Activated CD4-positive, alpha-beta T cell treated with anti-CD3 and anti-CD28 coated beads, Interleukin-2, amount 50 U/mL, for 1 hour (primary cell): ENCODE results near the gene AP1M1.
"Not testable (repeated sequence)": the region's sequence is repeated elsewhere in the genome, so short reads cannot be mapped to it uniquely, and the experiment has no call there.

ENCODE experiments used
- DNase-seq: peaks from one replicate; pipeline ENCODE4 v3.0.0-alpha.2; 2020

The AP1M1 gene

DNA sequence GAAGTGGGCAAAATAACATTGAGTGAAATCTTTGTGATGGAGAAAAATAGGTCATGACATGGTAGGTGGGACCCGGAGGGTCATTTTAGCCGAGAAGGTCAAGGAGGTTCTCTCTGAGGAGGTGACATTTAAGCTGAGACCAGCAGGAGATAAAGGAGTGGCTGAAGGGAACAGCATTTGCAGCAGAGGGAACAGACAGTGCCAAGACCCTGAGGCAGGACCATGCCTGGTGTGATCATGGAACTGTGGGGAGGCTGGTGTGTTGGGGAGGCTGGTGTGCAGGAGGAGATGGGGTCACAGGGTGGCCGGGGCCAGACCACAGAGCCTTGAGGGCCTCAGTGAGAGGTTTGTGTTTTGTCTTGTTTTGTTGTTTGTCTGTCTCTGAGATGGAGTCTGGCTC lies 67.5 kb downstream of the AP1M1 start:
- no peak for DNase-seq

DNA sequence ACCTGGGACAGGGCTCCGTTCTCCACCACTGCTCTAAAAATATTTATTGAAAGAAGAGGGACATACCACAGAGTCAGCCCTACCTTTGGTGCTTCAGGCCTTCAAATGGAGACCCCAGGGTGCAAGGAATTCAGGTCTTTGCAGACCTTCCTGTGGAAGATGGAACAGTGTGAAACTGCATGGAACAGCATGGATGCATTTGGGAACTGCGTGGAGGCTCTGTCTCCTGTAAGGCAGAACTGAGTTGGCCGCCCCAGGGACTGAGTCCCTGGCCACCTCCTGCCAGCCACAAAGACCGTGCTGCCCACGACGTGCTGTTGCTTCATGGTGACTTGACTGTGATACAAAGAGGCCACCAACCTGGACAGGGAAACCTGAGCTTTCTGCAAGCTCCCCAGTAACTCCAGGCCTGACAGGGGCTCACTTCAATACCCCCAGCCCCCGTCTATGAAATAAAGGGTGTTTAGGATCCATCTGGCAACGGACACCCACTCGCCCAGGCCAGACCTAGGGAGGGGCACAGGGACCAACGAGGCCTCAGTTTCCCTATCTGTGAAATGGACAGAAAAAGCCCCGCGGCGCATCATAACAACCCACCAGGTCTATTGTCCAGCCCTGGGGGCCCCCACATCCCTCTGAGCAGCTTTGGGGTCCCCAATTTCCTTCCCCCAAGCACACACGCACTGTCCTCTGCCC lies 68.3 kb downstream of the AP1M1 start:
- DNase-seq = no peak

DNA sequence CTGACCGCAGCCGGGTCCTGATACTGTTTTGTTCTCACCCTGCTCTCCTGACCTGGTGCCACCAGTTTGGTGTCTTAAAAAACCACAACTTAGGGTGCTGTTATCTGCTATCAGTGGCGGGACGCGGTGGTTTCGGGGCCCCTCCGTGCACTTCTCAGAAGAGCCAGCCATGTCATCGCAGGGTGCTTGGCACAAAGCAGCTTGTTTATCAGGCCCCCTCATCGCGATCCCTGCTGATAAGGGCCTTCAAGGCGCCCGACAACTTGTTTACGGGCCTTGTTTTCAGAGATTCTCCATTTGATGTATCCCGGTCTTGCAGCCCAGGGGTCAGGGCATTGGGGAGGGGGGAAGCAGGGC lies 68.9 kb downstream of the AP1M1 start:
- peak; percentile 57 for DNase-seq

- peak; percentile 31 for DNase-seq
Observed at GRCh38 chr19:16268676-16269319, 71.1 kb downstream of the AP1M1 start.

- no peak for DNase-seq
Observed at GRCh38 chr19:16272945-16273344, 75.2 kb downstream of the AP1M1 start.

DNA sequence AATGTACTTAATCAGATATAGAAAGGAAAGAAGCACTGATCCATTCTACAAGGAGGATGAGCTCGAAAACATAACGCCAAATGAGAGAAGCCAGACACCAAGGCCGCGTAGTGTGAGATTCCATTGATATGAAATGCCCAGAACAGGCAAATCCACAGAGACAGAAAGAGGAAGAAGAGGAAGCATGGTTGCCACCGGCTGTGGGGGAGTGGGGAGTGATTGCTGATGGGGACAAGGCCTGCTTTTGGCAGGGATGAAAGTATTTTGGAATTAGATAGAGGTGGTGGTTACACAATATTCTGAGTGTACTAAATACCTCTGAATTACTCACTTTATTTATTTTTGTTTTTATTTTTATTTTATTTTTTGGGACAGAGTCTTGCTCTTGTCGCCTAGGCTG lies 76.7 kb downstream of the AP1M1 start:
- DNase-seq = no peak

- no peak for DNase-seq
Observed at GRCh38 chr19:16280306-16280705, 82.6 kb downstream of the AP1M1 start.

GRCh38 chr19:16281743-16282142 lies 84.0 kb downstream of the AP1M1 start:
- DNase-seq = no peak

- DNase-seq = peak; percentile 56
Observed at GRCh38 chr19:16283210-16284061, 85.7 kb downstream of the AP1M1 start.

DNA sequence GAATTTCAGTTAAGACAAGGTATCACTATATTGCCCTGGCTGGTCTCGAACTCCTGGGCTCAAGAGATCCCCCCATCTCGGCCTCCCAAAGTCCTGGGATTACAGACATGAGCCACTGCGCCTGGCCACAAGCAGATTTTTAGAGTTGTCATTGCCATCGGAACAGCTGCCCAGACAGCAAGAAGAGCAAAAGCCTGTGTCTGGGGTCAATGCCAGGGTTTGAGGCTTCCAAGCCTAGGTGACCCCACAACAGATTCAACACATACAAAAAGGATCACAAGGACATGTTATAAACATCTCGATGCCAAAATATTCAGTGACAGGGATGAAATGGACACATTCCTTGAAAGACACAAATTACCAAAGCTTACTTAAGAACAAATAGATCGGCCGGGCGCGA lies 86.8 kb downstream of the AP1M1 start:
- no peak for DNase-seq

DNA sequence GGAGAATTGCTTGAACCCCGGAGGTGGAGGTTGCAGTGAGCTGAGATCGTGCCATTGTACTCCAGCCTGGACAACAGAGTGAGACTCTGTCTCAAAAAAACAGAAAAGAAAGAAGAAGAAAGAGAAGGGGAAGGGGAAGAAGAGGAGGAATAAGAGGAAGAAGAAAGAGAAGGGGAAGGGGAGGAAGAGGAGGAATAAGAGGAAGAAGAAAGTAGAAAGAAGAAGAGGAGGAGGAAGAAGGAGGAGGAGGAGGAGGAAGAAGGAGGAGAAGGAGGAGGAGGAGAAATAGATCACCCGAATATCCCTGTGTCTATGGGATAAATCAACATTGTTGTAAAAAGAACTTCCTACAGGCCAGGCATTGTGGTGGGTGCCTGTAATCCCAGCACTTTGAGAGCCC lies 87.4 kb downstream of the AP1M1 start:
- not testable (repeated sequence) for DNase-seq

- DNase-seq = no peak
Observed at GRCh38 chr19:16285769-16286498, 88.2 kb downstream of the AP1M1 start.

DNA sequence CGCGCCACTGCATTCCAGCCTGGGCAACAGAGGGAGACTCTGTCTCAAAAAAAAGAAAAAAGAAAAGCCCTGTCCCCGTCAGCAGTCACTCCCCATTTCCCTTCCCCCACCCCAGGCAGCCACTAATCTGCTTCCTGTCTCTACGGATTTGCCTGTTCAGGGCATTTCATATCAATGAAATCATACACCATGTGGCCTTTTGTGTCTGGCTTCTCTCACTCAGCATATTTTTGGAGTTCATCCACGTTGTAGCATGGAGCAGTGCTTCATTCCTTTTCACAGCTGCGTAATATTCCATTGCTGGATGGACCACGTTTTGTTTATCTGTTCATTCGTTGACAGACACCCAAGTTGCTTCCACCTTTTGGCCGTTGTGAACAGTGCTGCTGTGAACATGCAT lies 90.8 kb downstream of the AP1M1 start:
- DNase-seq = no peak

- DNase-seq = no peak
Observed at GRCh38 chr19:16289594-16289993, 91.9 kb downstream of the AP1M1 start.

DNA sequence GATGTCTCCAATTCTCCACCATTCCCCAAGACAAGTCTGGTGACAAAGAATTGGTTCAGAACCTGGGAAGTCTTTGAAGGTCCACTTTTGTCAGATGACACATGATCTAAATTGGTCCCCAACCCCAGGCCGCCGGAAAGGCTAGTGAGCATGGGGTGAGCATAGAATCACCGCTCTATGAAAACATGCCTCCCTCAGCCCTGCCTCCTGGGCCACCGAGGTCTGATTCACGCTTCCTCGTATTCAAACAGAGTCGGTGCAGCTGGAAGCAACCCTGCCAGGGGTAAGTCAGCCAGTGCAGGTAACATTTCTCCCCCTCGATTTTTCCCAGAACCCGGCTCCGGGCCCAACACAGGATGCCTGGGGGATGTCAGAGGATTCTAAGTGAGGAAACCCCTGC lies 93.0 kb downstream of the AP1M1 start:
- DNase-seq = no peak

DNA sequence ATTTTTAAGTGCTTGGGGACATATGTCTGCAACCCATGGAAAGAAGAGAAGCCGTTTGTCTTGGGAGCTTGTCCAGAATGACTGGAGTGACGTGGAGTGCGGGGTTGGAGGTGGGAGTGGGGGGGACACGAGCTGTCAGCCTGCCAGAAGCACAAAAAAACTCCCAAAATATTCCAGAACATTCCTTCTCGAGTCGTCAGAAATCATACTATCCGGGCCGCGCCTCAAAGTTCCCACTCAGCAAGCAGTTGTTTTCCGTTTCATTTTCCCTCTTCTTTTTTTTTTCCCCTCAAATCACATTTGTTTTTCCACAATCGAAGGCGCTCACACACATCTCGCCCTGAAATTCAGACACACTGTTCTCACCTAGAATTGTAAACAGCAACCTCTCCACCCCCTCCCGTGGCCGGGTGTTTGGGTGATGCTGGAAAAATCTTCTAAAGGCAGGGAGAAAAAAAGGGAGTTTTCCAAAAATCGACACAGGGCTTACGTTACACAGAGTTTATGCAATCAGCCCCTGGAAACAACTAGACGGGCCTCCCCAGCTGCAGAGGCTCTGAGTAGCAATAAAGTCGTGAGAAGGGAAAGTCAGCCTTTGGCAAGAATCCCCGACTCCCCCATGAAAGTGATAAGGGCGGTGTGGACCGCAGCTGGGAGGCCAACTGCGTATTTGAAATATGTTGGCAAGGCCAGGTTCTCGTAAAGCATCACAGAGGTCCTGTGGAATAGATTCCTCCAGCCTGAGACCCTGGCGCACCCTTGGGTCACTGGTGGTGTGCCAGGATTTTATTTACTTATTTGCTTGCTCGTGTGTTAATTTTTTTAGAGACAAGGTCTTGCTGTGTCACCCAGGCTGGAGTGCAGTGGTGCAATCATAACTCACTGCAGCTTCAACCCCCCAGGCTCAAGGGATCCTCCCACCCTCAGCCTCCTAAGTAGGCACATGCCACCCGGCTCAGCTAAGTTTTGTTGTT lies 95.7 kb downstream of the AP1M1 start:
- no peak for DNase-seq

DNA sequence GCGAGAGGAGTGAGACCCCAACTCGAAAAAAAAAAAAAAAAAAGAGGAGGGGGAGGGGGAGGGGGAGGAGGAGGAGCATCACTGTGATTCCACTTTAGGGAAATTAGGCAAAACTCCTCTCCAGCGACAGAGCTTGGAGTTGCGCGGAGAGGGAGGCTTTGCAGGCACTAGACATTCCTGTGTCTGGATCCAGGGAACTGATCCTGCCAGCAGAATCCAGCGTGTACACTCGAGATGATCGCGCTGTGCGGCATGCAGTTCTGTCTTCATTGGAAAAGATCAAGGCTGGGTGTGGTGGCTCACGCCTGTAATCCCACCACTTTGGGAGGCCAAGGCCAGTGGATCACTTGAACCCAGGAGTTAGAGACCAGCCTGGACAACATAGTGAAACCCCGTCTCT lies 97.3 kb downstream of the AP1M1 start:
- DNase-seq = no peak
